Activated T-helper 2 cell treated with anti-CD3 and anti-CD28 coated beads, Interferon-gamma antibody, Interleukin-2, Interleukin-4, amounts not matched to agents 10 μg/mL and 5 μg/mL and 100 μg/mL, durations not matched to agents 14 hours and 24 hours and 36 hours (primary cell): ENCODE results near the gene TMEM79. TPM values are rescaled to one million over a fixed set of nuclear protein-coding genes. Genes with fewer than 3 reads are reported as not detected.

Source experiments
- DNase-seq: peaks from one replicate; pipeline ENCODE4 v3.0.0; 2021; ENCODE audit warnings: low spot score
- H3K27ac Mint-ChIP-seq: one replicate; pipeline ENCODE4 v1.8.0; 2021; ENCODE audit warnings: mixed read lengths
- H3K27me3 Mint-ChIP-seq: one replicate; pipeline ENCODE4 v1.8.0; 2021; ENCODE audit warnings: low read depth, mixed read lengths
- H3K36me3 Mint-ChIP-seq: one replicate; pipeline ENCODE4 v1.8.0; 2021; ENCODE audit warnings: low read depth, mixed read lengths
- H3K4me1 Mint-ChIP-seq: one replicate; pipeline ENCODE4 v1.8.0; 2021; ENCODE audit warnings: low read depth, mixed read lengths
- H3K4me3 Mint-ChIP-seq: one replicate; pipeline ENCODE4 v1.8.0; 2021; ENCODE audit warnings: low read depth, mild to moderate bottlenecking, moderate library complexity, mixed read lengths
- H3K9me3 Mint-ChIP-seq: one replicate; pipeline ENCODE4 v1.8.0; 2021; ENCODE audit warnings: mixed read lengths
- intact Hi-C: fragments of 100-400 bp; cut with micrococcal nuclease; formaldehyde crosslinking; loops from one replicate; pipeline ENCODE4 v1.15.1; 2023
- total RNA-seq: library from RNA; stranded (reverse); gene quantifications from 2 replicates; pipeline ENCODE4 v1.2.3, GENCODE V29; 2022

Gene TMEM79, protein sequence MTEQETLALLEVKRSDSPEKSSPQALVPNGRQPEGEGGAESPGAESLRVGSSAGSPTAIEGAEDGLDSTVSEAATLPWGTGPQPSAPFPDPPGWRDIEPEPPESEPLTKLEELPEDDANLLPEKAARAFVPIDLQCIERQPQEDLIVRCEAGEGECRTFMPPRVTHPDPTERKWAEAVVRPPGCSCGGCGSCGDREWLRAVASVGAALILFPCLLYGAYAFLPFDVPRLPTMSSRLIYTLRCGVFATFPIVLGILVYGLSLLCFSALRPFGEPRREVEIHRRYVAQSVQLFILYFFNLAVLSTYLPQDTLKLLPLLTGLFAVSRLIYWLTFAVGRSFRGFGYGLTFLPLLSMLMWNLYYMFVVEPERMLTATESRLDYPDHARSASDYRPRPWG
- 6.8 and 7.8 TPM in 2 replicates for total RNA-seq

GRCh38 chr1:156284112-156284511 lies at the start of gene TMEM79:
TMEM79 (plus strand) TSS chr1:156284325; CDS start chr1:156285227, 902 bp downstream.
- peaks cover 31% of the 10 kb centered on the region for H3K4me1 Mint-ChIP-seq
- intact Hi-C loops: loop anchor here (5.0 kb wide), 3 partner anchors 33 to 427 kb away; partner anchors contain the start of genes GON4L and SYT11
- no peak for DNase-seq
- no peaks in the 10 kb centered on the region for H3K9me3 Mint-ChIP-seq
- H3K27me3 Mint-ChIP-seq: no peaks in the 10 kb centered on the region
- H3K36me3 Mint-ChIP-seq: peaks cover 19% of the 10 kb centered on the region
- peak within 1 kb of the TSS; percentile 89 for H3K27ac Mint-ChIP-seq
- H3K4me3 Mint-ChIP-seq: peak within 1 kb of the TSS; percentile 94

DNA sequence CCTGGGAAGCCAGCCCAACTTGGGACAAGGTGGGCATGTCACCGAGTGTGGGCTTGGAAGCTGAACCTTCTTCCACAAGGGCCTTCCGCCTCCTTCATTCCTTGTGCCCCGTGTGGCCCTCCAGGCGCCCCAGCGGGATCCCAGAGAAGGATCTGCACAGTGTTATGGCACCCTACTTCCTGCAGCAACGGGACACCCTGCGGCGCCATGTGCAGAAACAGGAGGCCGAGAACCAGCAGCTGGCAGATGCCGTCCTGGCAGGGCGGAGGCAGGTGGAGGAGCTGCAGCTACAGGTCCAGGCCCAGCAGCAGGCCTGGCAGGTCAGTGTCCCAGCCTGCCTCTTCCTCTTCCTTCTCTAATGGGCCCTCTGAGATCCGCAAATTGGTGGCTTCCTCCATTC lies 48.0 kb upstream of the TMEM79 start:
- Mint-ChIP-seq H3K9me3 (no peaks in the 10 kb centered on the region), H3K27me3 (no peaks in the 10 kb centered on the region), H3K27ac (no peak overlapping the region), H3K4me1 (peaks cover 3% of the 10 kb centered on the region), H3K36me3 (peaks cover 59% of the 10 kb centered on the region), H3K4me3 (no peak overlapping the region)
- DNase-seq: no peak
- intact Hi-C loops: no loop called here

DNA sequence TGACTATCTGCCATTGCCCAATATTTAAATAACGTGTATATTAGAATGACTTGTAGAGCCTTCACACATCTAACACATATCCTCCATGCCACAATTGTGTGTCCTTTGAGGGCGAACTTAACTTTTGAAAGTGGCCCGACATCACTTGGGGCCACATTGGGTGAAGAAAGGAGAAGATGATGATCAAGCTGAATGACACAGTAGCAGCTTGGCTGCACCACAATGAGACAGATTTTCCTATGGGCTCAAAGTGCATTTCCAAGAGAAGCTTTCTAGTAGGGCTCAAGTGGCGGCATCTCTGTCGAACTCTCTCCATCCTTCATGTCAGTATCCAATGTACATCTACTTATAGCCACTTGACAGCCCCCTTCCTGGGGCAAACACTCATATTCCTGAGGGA lies 45.9 kb upstream of the TMEM79 start:
- Mint-ChIP-seq H3K4me1 (peaks cover 3% of the 10 kb centered on the region), H3K27ac (no peak overlapping the region)

DNA sequence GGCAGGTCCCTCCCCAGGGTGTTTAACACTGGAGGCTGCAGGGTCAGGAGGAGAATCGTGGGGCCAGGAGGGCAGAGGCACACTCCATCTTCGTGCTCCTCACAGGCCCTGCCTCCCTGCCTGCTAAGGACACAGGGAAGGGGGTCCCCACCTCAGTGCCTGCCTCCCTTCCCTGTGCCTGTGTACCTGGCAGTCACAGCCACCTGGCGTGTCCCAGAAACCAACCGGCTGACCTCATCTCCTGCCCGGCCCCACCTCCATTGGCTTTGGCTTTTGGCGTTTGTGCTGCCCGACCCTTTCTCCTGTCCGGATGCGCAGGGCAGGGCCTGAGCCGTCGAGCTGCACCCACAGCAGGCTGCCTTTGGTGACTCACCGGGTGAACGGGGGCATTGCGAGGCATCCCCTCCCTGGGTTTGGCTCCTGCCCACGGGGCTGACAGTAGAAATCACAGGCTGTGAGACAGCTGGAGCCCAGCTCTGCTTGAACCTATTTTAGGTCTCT lies 42.8 kb upstream of the TMEM79 start:
- peaks cover 17% of the 10 kb centered on the region for H3K4me1 Mint-ChIP-seq
- intact Hi-C loops: no loop called here
- no peaks in the 10 kb centered on the region for H3K9me3 Mint-ChIP-seq
- no peak overlapping the region for H3K27ac Mint-ChIP-seq
- H3K27me3 Mint-ChIP-seq: no peaks in the 10 kb centered on the region
- no peak overlapping the region for H3K4me3 Mint-ChIP-seq
- peaks cover 36% of the 10 kb centered on the region for H3K36me3 Mint-ChIP-seq
- DNase-seq: no peak

More for the DNA sequence above, 45.9 kb upstream of the TMEM79 start:
- H3K4me3 Mint-ChIP-seq: no peak overlapping the region
- peaks cover 53% of the 10 kb centered on the region for H3K36me3 Mint-ChIP-seq
- no peak for DNase-seq
- no peaks in the 10 kb centered on the region for H3K9me3 Mint-ChIP-seq
- intact Hi-C loops: no loop called here
- no peaks in the 10 kb centered on the region for H3K27me3 Mint-ChIP-seq

- intact Hi-C loops: no loop called here
Measured at GRCh38 chr1:156241926-156242325, 42.2 kb upstream of the TMEM79 start, which contains the start of gene BGLAP. BGLAP (plus strand) TSS chr1:156242184; CDS start chr1:156242232, 48 bp downstream.

DNA sequence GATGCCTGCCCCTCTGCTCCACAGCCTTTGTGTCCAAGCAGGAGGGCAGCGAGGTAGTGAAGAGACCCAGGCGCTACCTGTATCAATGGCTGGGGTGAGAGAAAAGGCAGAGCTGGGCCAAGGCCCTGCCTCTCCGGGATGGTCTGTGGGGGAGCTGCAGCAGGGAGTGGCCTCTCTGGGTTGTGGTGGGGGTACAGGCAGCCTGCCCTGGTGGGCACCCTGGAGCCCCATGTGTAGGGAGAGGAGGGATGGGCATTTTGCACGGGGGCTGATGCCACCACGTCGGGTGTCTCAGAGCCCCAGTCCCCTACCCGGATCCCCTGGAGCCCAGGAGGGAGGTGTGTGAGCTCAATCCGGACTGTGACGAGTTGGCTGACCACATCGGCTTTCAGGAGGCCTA lies 41.4 kb upstream of the TMEM79 start:
- no peaks in the 10 kb centered on the region for H3K9me3 Mint-ChIP-seq

More at GRCh38 chr1:156241926-156242325, 42.2 kb upstream of the TMEM79 start, which contains the start of gene BGLAP:
- H3K27me3 Mint-ChIP-seq: no peaks in the 10 kb centered on the region
- H3K9me3 Mint-ChIP-seq: no peaks in the 10 kb centered on the region
- peaks cover 17% of the 10 kb centered on the region for H3K4me1 Mint-ChIP-seq
- peaks cover 31% of the 10 kb centered on the region for H3K36me3 Mint-ChIP-seq
- H3K27ac Mint-ChIP-seq: peak within 1 kb of the TSS; percentile 50
- H3K4me3 Mint-ChIP-seq: no peak within 1 kb of the TSS
- DNase-seq: no peak

DNA sequence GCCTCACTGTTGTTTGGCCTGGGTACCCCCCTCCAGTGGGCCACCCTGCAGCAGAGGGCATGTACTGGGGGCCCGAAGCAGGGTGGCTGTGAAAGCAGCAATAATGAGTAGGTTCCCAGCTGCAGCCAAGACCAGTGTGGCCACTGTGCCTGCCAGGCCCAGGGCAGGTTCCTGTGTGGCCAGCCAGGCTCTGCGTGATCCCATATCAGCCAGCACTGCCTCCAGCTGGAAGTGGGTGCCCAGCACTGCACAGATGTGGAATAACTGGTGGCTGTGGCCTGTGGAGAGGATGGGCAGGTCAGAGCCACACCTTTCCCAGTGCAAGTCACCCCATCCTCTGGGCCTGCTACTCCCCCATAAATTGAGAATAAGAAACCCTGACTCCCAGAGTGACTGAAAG lies 40.0 kb upstream of the TMEM79 start:
- peaks cover 14% of the 10 kb centered on the region for H3K4me1 Mint-ChIP-seq
- H3K9me3 Mint-ChIP-seq: no peaks in the 10 kb centered on the region
- intact Hi-C loops: no loop called here
- H3K27me3 Mint-ChIP-seq: no peaks in the 10 kb centered on the region
- no peak for DNase-seq
- H3K36me3 Mint-ChIP-seq: peaks cover 20% of the 10 kb centered on the region
- no peak overlapping the region for H3K4me3 Mint-ChIP-seq
- H3K27ac Mint-ChIP-seq: no peak overlapping the region

More for the DNA sequence above, 41.4 kb upstream of the TMEM79 start:
- H3K4me1 Mint-ChIP-seq: peaks cover 17% of the 10 kb centered on the region
- H3K36me3 Mint-ChIP-seq: peaks cover 26% of the 10 kb centered on the region
- no peak overlapping the region for H3K4me3 Mint-ChIP-seq
- no peaks in the 10 kb centered on the region for H3K27me3 Mint-ChIP-seq
- intact Hi-C loops: no loop called here
- H3K27ac Mint-ChIP-seq: peak overlapping the region; percentile 50
- no peak for DNase-seq

- H3K36me3 Mint-ChIP-seq: peaks cover 19% of the 10 kb centered on the region
- intact Hi-C loops: no loop called here
- no peak overlapping the region for H3K27ac Mint-ChIP-seq
- H3K9me3 Mint-ChIP-seq: no peaks in the 10 kb centered on the region
- H3K27me3 Mint-ChIP-seq: no peaks in the 10 kb centered on the region
- H3K4me3 Mint-ChIP-seq: peak overlapping the region; percentile 45
- peaks cover 14% of the 10 kb centered on the region for H3K4me1 Mint-ChIP-seq
- no peak for DNase-seq
Measured at GRCh38 chr1:156244712-156245111, 39.4 kb upstream of the TMEM79 start.

DNA sequence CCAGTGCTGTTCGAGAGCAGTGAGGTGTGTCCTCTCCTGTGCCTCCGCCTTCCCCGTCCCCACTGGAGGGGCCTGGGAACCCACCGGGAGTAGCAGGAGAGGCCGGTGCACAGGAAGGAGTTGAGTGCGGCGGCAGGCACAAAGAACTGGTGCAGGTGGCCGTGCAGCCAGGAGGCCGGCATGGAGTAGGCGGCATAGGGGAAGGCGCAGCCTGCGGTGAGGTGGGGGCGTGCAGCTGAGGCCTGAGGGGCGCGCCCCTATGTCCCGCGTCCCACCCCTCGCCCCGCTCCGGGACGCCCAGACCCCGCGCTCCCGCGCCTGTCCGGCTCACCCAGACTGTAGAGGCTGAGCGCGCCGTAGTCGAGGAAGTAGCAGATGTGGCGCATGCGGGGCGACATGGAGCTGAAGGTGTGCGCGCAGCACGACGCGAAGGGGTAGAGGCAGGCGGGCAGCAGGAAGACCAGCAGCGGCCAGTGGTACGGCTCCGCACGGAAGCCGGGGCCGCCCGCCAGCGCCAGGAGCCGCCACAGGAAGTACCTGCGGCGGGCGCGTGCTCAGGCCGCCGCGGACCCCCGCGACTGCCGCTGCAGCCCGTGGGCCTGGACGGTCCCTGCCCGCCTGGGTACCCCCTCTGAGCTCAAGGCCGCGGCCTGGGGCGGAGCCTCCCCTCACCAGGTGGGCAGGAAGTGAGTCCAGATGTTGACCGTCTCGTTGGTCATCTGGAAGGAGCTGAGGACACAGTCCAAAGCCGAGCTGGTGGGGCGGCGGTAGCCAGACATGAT lies 38.5 kb upstream of the TMEM79 start:
- DNase-seq: no peak
- Mint-ChIP-seq H3K9me3 (no peaks in the 10 kb centered on the region), H3K27me3 (no peaks in the 10 kb centered on the region), H3K27ac (peak overlapping the region; percentile 58), H3K36me3 (peaks cover 21% of the 10 kb centered on the region), H3K4me3 (peak overlapping the region; percentile 65), H3K4me1 (peaks cover 14% of the 10 kb centered on the region)
- intact Hi-C loops: no loop called here

DNA sequence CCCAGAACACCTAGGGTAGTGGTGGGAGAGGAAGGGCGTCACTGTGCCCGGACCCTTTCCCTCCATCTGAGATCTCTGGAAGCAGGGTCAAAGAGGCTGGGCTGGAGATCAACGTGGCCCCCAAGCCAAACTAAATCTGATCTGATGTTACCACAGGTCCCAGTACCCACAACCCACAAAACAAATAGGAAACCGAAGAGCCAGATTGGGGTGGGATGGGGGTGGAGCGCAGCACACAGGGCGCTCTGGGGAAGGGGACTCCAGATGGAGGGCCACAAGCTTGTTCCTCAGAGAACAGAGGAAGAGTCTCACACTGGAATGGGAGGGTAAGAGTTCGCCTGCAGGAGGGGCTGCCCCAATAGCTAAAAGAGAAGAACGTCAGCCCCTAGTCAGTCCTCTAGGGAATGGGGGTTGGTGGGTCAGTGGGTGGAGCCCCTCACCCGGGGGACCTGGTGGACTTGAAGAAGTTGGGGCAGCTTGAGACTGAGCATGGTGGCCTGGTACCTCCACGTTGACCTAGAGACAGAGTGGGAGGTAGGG lies 37.8 kb upstream of the TMEM79 start:
- Mint-ChIP-seq H3K4me1 (peaks cover 14% of the 10 kb centered on the region), H3K9me3 (no peaks in the 10 kb centered on the region), H3K27ac (no peak overlapping the region), H3K27me3 (no peaks in the 10 kb centered on the region), H3K4me3 (peak overlapping the region; percentile 8), H3K36me3 (peaks cover 23% of the 10 kb centered on the region)
- no peak for DNase-seq
- intact Hi-C loops: no loop called here

GRCh38 chr1:156246781-156247459 lies 37.2 kb upstream of the TMEM79 start:
- no peak overlapping the region for H3K4me3 Mint-ChIP-seq
- H3K27ac Mint-ChIP-seq: no peak overlapping the region
- H3K9me3 Mint-ChIP-seq: no peaks in the 10 kb centered on the region
- H3K36me3 Mint-ChIP-seq: peaks cover 28% of the 10 kb centered on the region
- no peaks in the 10 kb centered on the region for H3K27me3 Mint-ChIP-seq
- intact Hi-C loops: no loop called here
- DNase-seq: no peak
- H3K4me1 Mint-ChIP-seq: peaks cover 14% of the 10 kb centered on the region
